HL-60 (cell line): Measurements from ENCODE around the gene LRATD1.

Experiments
- DNase-seq, 2 experiments: peaks; one replicate each; pipeline ENCODE4 v3.0.0-alpha.2; 2010 to 2020; ENCODE audit warnings: low read depth in 1 of 2, low spot score in 1 of 2
- H3K27ac ChIP-seq: fragments of 250-450 bp; sonication (Bioruptor Pico); replicated peaks from 2 replicates; pipeline ENCODE4 v1.5.1; 2020; ENCODE audit warnings: mild to moderate bottlenecking, moderate library complexity
- H3K27me3 ChIP-seq: fragments of 250-450 bp; sonication (Bioruptor Pico); 2 replicates; pipeline ENCODE4 v1.5.1; 2021; ENCODE audit warnings: mild to moderate bottlenecking, moderate library complexity; ENCODE audit not compliant: insufficient read depth, poor library complexity, severe bottlenecking
- H3K4me3 ChIP-seq: replicated peaks from 2 replicates; pipeline ENCODE4 v1.5.1; 2011; ENCODE audit warnings: mild to moderate bottlenecking, control low read depth, low read length; ENCODE audit not compliant: insufficient read depth
- CTCF ChIP-seq: IDR thresholded peaks from one replicate; pipeline ENCODE4 v1.5.1; 2011; ENCODE audit warnings: low read length, control low read depth, inconsistent platforms; ENCODE audit not compliant: insufficient read depth
- GABPA ChIP-seq: IDR thresholded peaks from 2 replicates; pipeline ENCODE4 v1.6.1; 2012; ENCODE audit warnings: low read depth
- POLR2AphosphoS5 ChIP-seq: IDR thresholded peaks from 2 replicates; pipeline ENCODE4 v1.6.1; 2012; ENCODE audit warnings: low read depth
- REST ChIP-seq: IDR thresholded peaks from 2 replicates; pipeline ENCODE4 v1.6.1; 2012; ENCODE audit warnings: low read depth; ENCODE audit not compliant: insufficient replicate concordance
- SPI1 ChIP-seq: IDR thresholded peaks from 2 replicates; pipeline ENCODE4 v1.6.1; 2012; ENCODE audit warnings: low read depth, mild to moderate bottlenecking, borderline replicate concordance

Gene LRATD1

GRCh38 chr2:14638488-14638887 is 6.0 kb downstream of the LRATD1 start:
- Histone ChIP-seq H3K27ac (no peak overlapping the region), H3K4me3 (no peak overlapping the region), H3K27me3 (peaks cover 25% of the 10 kb centered on the region)
- TF ChIP-seq REST (no peak), SPI1 (no peak), POLR2AphosphoS5 (no peak), GABPA (no peak), CTCF (no peak)
- DNase-seq, result no peak

- no peak overlapping the region for H3K4me3 ChIP-seq
- DNase-seq, result no peak
- H3K27me3 ChIP-seq, result peaks cover 2% of the 10 kb centered on the region
- H3K27ac ChIP-seq, result no peak overlapping the region
- no peak for TF ChIP-seq REST
- no peak for TF ChIP-seq POLR2AphosphoS5
- TF ChIP-seq SPI1, result no peak
- TF ChIP-seq CTCF, result no peak
- no peak for TF ChIP-seq GABPA
Observed at GRCh38 chr2:14641116-14641515, 8.6 kb downstream of the LRATD1 start.

DNA sequence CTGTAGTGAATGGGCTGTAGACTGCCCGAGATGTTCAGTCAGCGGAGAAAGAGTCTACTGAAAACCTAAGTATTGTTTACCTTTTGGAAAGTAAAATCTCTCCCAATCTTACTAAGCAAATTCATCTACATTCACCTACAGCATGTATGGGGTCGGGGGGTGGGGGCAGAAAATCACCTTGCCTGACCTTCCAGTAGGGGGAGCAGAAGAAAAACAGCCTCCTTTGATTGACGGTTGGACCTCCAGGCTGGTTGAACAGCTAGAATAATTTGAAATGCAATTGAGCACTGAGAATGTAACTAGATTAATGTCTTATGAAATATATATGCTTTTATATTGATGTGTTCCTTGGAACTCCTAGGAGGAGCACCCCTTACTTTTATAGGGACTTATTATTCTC is 10.0 kb downstream of the LRATD1 start:
- TF ChIP-seq SPI1 (no peak), CTCF (no peak), POLR2AphosphoS5 (no peak), REST (no peak), GABPA (no peak)
- Histone ChIP-seq H3K27ac (no peak overlapping the region), H3K27me3 (no peaks in the 10 kb centered on the region), H3K4me3 (no peak overlapping the region)
- no peak for DNase-seq
